Heart left ventricle (tissue), 16 donors: Measurements from ENCODE around the gene ZBTB20. TPM values are rescaled to one million over a fixed set of nuclear protein-coding genes. Genes with fewer than 3 reads are reported as not detected.
A peak's percentile ranks its signal among the peaks of the same experiment; 100 is the strongest.

Experiments
- ATAC-seq, 4 donors: fragments of 200-7000 bp; cut with Tn5 transposase; one replicate each; pipeline ENCODE4 v1.9.1; 2020 to 2022; ENCODE audit warnings: moderate library complexity in 4 of 4, mild to moderate bottlenecking in 3 of 4, moderate number of reproducible peaks in 1 of 4
- DNase-seq, 5 donors: peaks; one replicate each; pipeline ENCODE4 v3.0.0-alpha.2; 2020
- H3K27ac ChIP-seq, 12 donors: fragments of 200-600 bp; sonication (generic) in 4 of 12; one replicate each; pipeline versions ENCODE4 v1.5.0 to v1.8.0; 2016 to 2022; ENCODE audit warnings: mild to moderate bottlenecking in 2 of 12
- H3K27me3 ChIP-seq, 9 donors: fragments of 200-600 bp; sonication (generic) in 2 of 9; one replicate each; pipeline versions ENCODE4 v1.5.1 to v1.8.0; 2016 to 2022; ENCODE audit warnings: mild to moderate bottlenecking in 3 of 9
- H3K36me3 ChIP-seq, 9 donors: fragments of 200-600 bp; sonication (generic) in 2 of 9; one replicate each; pipeline versions ENCODE4 v1.5.0 to v1.8.0; 2018 to 2022; ENCODE audit warnings: mild to moderate bottlenecking in 2 of 9
- H3K4me1 ChIP-seq, 12 donors: fragments of 200-600 bp; sonication (generic) in 4 of 12; one replicate each; pipeline versions ENCODE4 v1.5.0 to v1.8.0; 2016 to 2022; ENCODE audit warnings: mild to moderate bottlenecking in 3 of 12
- H3K4me3 ChIP-seq, 12 donors: fragments of 200-600 bp; sonication (generic) in 4 of 12; one replicate each; pipeline versions ENCODE4 v1.5.0 to v1.8.0; 2017 to 2022; ENCODE audit warnings: mild to moderate bottlenecking in 9 of 12, moderate library complexity in 4 of 12
- H3K9me3 ChIP-seq, 12 donors: fragments of 200-600 bp; sonication (generic) in 4 of 12; one replicate each; pipeline versions ENCODE4 v1.5.0 to v1.8.0; 2016 to 2022; ENCODE audit warnings: mild to moderate bottlenecking in 1 of 12
- POLR2A ChIP-seq, 2 donors: fragments of 450-650 bp; IDR thresholded peaks; one replicate each; pipeline ENCODE4 v1.6.1; 2017; ENCODE audit warnings: antibody characterized with exemption in 2 of 2, mild to moderate bottlenecking in 2 of 2, moderate library complexity in 2 of 2
- WGBS, 4 donors: extraction: QIAGEN DNeasy Blood & Tissue Kit in 2 of 4; methylation state at CpG; one replicate each; pipeline versions ENCODE4 v1.1.5 to v1.1.7; 2013 to 2018; 5-methylcytosine and 5-hydroxymethylcytosine counted together
- intact Hi-C, 10 donors: fragments of 100-400 bp; cut with DNase I; formaldehyde crosslinking; loops; one replicate each; pipeline versions ENCODE4 v1.11.1 to v1.14.2; 2022
- polyA plus RNA-seq, 2 donors: library from polyadenylated mRNA; stranded (reverse); fragments of 200-250 nt; gene quantifications; one replicate each; pipeline ENCODE4 v1.2.3, GENCODE V29; 2013
- total RNA-seq, 9 donors: library from RNA; depleted of rRNA in 2 of 9; stranded (reverse); fragments of >200 nt in 2 of 9; fragmentation: NEBNext Ultra II Directional in 3 of 9; extraction: Animal tissue kit (Norgen Biotek cat#: 25700) in 3 of 9; gene quantifications; one replicate each; pipeline versions ENCODE4 v1.1.0 to v1.2.4, GENCODE V29; 2016 to 2023
- TF ChIP-seq, protein P1 (sequence below), 12 donors: fragments of 200-600 bp; sonication (generic) in 4 of 12; IDR thresholded peaks; one replicate each; pipeline versions ENCODE4 v1.5.0 to v1.8.0; 2018 to 2022; ENCODE audit warnings: antibody characterized with exemption in 12 of 12, mild to moderate bottlenecking in 5 of 12
- donor health status: ischemic (EF 13 %, LVEDD 7.1; RV severe dilation, severe dysfunction).
- donor health status: healthy with polysubstance abuse.
- donor health status: DM: no; HTN: yes; CAD: no.
- donor health status: DM: no; HTN: no; CAD: no.
- donor health status: ischemic (EF 25% LVEDD 6.9; RV normal size, moderate dysfunction).
- donor health status: ischemic (EF 25% LVEDD 5.7; RV mildly dilated, moderate dysfunction).
- donor health status: healthy.
- donor health status: DM: yes; HTN: yes; CAD: no.
- donor health status: ischemic (EF 35%, LVEDD 5.7; RV mildly dilated, moderate dysfunction).
- donor health status: nonischemic (EF 11% LVEDD 7.7; RV severe dilation, severe dysfunction).
- donor health status: DM: yes; HTN: yes; CAD: no.
- donor health status: PGD.
- donor health status: ischemic (EF 29% LVEDD 5.4; RV normal size, mild dysfunction).
- donor health status: nonischemic (EF 23%, LVEDD 6.1; RV moderate dilation, normal function).

Gene ZBTB20
- total and polyA plus RNA-seq, 11 donors = 6.2 to 109 (median 77.3) TPM

GRCh38 chr3:114707252-114707860 lies 439.7 kb downstream of the ZBTB20 start:
- 92 to 97% (median 95%) methylated on average over 4 of the region's 4 CpGs for WGBS, 4 donors
- no peak for DNase-seq
- H3K36me3 ChIP-seq = no peaks in the 10 kb centered on the region
- H3K27ac ChIP-seq = no peak overlapping the region
- peaks cover 0 to 56% (median 23%) of the 10 kb centered on the region in 12 donors for H3K4me1 ChIP-seq
- no peak for ATAC-seq
- intact Hi-C loops = no loop called here
- H3K9me3 ChIP-seq = no peaks in the 10 kb centered on the region
- no peak for TF ChIP-seq POLR2A (IDR thresholded peaks at IDR 0.05)
- TF ChIP-seq, protein P1, sequence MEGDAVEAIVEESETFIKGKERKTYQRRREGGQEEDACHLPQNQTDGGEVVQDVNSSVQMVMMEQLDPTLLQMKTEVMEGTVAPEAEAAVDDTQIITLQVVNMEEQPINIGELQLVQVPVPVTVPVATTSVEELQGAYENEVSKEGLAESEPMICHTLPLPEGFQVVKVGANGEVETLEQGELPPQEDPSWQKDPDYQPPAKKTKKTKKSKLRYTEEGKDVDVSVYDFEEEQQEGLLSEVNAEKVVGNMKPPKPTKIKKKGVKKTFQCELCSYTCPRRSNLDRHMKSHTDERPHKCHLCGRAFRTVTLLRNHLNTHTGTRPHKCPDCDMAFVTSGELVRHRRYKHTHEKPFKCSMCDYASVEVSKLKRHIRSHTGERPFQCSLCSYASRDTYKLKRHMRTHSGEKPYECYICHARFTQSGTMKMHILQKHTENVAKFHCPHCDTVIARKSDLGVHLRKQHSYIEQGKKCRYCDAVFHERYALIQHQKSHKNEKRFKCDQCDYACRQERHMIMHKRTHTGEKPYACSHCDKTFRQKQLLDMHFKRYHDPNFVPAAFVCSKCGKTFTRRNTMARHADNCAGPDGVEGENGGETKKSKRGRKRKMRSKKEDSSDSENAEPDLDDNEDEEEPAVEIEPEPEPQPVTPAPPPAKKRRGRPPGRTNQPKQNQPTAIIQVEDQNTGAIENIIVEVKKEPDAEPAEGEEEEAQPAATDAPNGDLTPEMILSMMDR (IDR thresholded peaks at IDR 0.05) = no peak
- H3K27me3 ChIP-seq = no peaks in the 10 kb centered on the region
- H3K4me3 ChIP-seq = no peak overlapping the region

DNA sequence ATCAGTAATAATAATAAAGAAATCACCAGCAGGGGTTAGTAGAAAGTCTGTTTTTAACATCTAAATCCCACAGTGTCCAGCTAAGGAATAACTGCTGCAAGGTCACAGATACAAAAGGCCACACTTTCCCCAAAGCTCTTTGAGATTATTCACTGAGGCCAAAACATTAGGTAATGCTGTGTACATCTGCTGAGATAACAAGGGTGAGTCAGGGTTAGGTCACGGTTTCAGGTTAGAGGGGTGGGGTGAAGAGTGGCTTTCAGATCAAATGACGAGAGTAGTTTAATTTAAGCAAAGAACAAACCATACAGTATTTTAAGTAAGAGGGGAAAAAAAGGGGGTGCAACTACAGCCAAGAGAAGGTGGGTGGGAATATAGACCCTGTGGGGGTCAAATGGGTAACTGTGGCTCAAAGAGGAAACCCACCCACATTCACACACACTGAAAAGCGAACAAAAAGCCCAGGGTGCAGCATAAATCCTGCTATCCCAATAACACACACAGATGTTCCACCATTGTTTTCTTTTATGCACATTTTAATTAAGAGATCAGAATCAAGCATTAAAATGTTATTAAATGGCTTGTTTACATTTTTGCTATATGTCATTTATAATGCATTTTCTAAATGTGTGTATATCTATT lies 440.4 kb downstream of the ZBTB20 start:
- 47 to 57% (median 56%) methylated on average over 3 of the region's 3 CpGs for WGBS, 4 donors
- TF ChIP-seq, protein P1 (IDR thresholded peaks at IDR 0.05) = no peak
- TF ChIP-seq POLR2A (IDR thresholded peaks at IDR 0.05) = no peak
- Histone ChIP-seq H3K27me3 (no peaks in the 10 kb centered on the region), H3K27ac (peak overlapping the region in 1 of 12 donors; percentile 15), H3K4me3 (no peak overlapping the region), H3K9me3 (no peaks in the 10 kb centered on the region), H3K4me1 (peaks cover 0 to 56% (median 23%) of the 10 kb centered on the region in 12 donors), H3K36me3 (no peaks in the 10 kb centered on the region)
- intact Hi-C loops = no loop called here
- ATAC-seq (peak in 3 of 4 donors; percentile 72 to 87 (median 83)), DNase-seq (no peak)

DNA sequence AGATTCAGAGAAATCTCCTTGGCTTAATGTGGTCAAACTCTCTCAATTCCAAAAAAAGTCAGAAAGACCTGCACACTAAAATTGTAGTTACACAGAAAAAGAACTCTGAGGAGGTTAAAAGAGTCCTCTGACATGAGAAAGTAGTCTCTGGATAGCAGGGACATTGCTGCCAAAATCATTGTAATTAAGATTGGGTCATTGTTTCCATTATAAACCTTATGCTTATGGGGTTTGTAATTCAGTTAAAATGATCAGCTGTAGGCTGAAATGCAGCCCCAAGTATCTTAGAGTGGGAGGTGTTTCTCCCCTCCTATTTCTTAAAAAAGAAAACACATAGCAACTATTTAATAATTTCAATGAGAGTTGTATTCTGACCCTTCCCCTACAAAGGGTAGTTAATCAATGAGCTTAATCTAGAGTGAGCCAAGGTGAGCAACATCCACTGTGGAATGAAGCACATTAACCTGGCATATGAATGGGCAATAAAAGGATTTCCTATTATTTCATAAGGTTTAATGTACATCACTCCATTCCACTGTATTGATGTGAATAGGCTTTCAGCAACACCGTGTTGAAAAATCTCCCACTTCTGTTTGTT lies 446.4 kb downstream of the ZBTB20 start:
- peaks cover 0 to 51% (median 12%) of the 10 kb centered on the region in 12 donors for H3K4me1 ChIP-seq
- no peak for ATAC-seq
- TF ChIP-seq, protein P1 (IDR thresholded peaks at IDR 0.05) = no peak
- TF ChIP-seq POLR2A (IDR thresholded peaks at IDR 0.05) = no peak
- WGBS, 4 donors = 77 to 90% (median 81%) methylated on average over 1 of the region's 1 CpG
- H3K27me3 ChIP-seq = no peaks in the 10 kb centered on the region
- no peaks in the 10 kb centered on the region for H3K36me3 ChIP-seq
- H3K4me3 ChIP-seq = no peak overlapping the region
- H3K9me3 ChIP-seq = no peaks in the 10 kb centered on the region
- intact Hi-C loops = no loop called here
- H3K27ac ChIP-seq = no peak overlapping the region
- DNase-seq = no peak
